HG02763 (cell line): Measurements from ENCODE around the gene VWA5B2.

ENCODE experiments used
- ATAC-seq: cut with Tn5 transposase; IDR thresholded peaks from one replicate; pipeline ENCODE4 v1.9.1; 2021; ENCODE audit warnings: mild to moderate bottlenecking, moderate library complexity; ENCODE audit not compliant: unreplicated experiment

The VWA5B2 gene

GRCh38 chr3:184222521-184222920, 6.9 kb upstream of the VWA5B2 start:
- ATAC-seq = no peak

DNA sequence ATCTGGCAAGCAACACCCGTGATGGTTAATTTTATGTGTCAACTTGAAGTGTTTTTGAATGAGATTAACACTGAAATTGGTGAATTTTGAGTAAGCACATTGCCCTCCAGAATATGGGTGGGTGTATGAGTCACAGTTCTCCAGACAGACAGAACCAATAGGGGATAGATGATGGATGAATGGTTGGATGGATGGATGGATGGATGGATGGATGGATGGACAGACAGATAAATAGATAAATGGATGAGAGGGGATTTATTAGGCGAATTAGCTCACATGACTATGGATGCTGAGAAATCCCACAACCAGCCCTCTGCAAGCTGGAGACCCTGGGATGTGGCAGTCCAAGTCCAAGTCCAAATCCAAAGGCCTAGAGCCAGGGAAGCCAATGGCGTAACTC, 5.4 kb upstream of the VWA5B2 start:
- no peak for ATAC-seq

DNA sequence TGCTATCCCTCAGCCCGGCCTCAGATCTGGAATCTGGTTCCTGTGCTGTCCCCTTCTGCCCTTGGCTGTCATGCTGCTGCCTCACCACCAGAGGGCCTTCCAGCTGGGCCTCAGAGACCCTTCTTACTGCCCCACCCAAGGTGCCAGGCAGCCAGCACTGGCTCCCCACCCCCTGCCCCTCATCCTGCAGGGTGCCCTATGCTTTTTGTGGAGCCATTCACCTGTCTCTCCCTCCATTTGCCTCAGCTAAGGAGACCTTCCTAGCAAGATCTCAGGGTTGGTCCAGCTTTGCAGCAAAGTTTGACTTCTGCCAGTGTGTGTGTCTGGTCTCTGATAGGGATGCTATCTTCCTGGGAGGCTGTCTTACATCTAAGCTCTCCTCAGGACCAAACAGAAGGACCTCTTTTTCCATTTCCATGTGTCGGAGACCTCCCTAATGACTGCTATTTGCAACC, 1.9 kb upstream of the VWA5B2 start:
- no peak for ATAC-seq

DNA sequence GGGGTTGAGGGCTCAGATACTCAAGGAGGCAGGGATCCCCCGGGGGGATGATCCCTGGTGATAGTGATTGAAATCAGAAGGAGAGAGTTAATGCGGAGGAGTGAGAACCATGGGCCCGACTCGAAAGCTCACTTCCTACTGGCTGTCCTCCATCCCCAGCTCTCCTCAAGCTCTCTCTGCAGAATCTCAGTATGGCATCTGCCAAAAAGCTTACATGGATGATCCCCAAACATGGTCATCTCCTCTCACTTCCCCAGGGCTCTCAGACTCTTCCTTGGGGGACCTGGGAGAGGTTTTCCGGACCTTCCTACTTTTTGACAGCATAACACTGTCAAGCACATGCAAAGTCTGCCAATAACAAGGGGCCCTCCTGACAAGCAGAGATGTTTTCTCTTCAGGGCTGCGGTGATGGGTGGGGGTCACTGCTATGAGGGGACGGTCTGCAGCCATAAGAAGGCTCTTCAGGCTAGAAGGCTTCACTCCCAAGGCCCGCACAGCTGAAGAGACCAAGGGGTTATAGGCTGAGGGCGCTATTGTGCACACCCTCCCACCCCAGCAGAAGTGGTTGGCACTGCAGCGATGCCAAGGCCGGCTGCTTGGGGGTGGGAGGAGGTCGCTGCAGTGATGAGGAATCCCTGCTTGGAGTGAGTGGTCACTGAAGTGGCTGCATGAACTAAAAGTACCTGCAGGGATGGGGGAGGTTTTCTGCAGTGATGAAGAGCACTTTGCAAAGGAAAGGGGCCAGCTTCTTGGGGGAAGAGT, 828 bp upstream of the VWA5B2 start:
- ATAC-seq = no peak

DNA sequence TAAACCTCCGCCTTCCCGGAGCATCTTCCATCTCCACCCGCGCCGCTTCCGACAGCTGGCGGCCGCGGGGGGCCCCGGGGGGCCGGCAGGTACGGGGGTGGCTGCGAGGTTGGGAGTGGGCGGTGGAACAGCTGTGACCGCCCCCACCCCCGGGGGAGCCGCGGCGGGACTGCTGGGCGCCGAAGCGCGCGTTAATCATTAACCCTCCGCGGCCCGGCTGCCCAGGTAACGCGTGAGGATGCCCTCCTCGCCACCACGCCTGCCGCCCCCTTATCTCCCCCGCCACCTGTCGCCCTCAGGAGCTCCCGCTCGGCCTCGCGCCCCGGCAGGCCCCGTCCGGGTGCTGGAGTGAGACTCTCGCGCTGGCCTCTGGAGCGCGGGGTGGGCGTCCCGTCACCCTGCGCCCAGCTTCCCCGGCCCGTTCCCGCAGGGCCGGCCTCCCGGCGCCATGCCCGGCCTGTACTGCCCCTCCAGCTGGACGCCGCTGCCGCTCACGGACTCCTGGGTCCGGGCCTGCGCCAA, 757 bp downstream of the VWA5B2 start:
- ATAC-seq = no peak

DNA sequence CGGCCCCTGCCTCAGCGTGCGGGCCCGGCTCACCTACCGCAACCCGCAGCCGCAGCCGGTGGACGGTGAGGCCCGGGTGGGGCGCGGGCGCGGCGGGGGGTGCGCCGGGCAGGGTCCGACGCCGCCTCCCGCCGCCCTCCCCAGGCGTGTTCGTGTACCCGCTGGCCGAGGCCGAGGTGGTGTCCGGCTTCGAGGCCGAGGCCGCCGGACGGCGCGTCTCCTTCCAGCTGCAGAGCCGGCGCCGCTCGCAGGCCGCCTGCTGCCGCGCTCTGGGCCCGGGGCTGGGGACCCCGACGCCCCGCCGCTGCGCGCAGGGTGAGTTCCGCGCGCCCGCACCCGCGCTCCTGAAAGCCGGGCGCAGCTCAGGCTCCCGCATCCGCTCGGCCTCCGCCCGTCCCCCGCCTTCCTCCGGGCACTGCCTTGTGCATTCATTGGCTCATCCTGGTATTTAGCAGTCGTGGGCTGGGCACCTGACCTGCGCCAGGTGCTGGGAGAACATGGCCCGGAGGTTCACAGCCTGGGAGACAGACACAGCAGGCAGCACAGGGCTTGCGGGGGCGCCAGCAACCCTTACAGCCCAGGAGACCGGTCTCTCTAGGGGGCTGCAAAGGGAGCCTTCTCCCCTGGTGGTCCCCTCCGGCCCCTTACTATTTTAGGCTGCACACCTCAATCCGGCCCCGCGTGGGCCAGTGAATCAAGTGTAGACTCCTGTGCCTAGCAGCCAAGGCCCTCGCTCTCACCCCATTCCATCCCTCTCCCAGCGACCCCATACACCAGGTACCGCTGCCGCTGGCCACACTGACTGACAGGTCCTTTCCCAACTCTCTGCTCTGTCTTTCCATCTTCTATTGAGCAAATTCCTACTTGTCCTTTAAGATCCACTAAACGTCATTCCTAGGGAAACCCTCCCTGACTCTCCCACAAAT, 1.5 kb downstream of the VWA5B2 start:
- no peak for ATAC-seq

DNA sequence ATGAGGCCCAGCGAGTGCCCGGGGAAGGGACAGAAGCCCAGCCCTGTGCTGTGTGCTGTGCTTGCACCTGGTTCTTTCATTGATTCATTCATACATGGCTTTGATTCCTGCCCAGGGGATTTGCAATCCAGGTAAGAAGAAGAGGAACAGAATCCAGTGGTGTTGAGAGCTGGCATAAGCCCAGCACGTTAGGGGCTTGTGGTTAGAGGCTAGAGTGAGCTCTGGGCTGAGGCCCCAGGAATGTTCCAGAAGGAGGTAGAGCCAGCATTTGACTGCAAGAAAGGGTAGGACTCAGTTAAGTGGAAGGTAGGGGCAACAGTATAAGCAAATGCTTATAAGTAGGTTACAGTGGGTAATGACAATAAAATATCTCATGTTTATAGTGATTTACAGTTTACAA, 2.3 kb downstream of the VWA5B2 start:
- ATAC-seq = no peak

- no peak for ATAC-seq
Observed at GRCh38 chr3:184233127-184233843, 3.9 kb downstream of the VWA5B2 start.

DNA sequence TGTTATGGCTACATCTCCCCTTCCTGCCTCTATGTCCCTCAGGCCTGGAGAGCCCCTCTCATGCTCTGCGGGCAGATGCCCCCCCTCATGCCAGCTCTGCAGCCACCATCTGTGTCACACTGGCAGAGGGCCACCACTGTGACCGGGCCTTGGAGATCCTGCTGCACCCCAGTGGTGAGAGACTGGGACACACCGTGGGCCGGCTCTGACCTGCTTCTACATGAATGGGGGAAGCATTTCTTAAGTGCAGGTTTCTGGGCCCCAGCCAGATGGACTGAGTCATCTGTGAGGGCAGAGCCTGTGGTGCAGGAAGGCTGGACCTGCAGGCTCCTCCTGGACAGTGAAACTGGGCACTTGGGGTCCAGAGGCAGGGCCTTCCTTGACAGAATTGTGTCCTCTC, 4.8 kb downstream of the VWA5B2 start:
- no peak for ATAC-seq

GRCh38 chr3:184234671-184235380, 5.4 kb downstream of the VWA5B2 start:
- ATAC-seq = no peak

- no peak for ATAC-seq
Observed at GRCh38 chr3:184235381-184236032, 6.1 kb downstream of the VWA5B2 start.

- no peak for ATAC-seq
Observed at GRCh38 chr3:184236033-184236410, 6.6 kb downstream of the VWA5B2 start.

GRCh38 chr3:184236636-184237035, 7.3 kb downstream of the VWA5B2 start:
- ATAC-seq = no peak

DNA sequence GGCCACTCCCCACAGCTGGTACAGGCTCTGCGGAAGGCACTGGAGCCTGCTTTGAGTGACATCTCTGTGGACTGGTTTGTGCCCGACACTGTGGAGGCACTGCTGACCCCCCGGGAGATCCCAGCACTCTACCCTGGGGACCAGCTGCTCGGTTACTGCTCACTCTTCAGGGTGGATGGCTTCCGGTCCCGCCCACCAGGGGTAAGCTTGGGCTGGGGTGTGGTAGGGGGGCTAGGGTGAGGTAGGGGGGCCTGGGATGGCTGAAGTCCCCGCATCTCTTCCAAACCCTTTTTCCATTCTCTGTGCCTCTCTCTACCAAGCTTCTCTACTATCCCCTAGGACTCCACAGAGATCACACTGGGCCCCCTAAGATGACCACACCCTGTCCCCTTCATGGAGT, 7.8 kb downstream of the VWA5B2 start:
- ATAC-seq = no peak

DNA sequence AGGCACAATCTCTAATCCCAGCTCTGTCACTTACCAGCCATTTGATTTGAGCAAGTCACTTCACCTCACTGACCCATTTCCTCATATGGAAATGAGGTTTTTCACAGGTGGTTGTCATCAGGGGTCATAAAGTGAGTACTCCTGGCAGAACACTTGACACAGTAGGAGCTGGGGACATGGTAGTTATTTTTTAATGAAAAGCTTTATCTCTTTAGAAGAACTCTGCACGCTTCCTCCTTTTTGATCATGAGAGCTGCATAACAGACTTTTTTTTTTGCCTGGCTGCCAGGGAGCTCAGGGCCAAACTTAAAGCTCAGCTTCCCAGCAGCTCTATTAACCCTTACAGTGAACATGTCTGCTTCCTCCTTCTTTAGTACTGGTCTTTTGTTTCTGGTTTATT, 8.4 kb downstream of the VWA5B2 start:
- ATAC-seq = no peak

- ATAC-seq = no peak
Observed at GRCh38 chr3:184238246-184238818, 8.9 kb downstream of the VWA5B2 start.

GRCh38 chr3:184239221-184239620, 9.8 kb downstream of the VWA5B2 start:
- ATAC-seq = no peak

DNA sequence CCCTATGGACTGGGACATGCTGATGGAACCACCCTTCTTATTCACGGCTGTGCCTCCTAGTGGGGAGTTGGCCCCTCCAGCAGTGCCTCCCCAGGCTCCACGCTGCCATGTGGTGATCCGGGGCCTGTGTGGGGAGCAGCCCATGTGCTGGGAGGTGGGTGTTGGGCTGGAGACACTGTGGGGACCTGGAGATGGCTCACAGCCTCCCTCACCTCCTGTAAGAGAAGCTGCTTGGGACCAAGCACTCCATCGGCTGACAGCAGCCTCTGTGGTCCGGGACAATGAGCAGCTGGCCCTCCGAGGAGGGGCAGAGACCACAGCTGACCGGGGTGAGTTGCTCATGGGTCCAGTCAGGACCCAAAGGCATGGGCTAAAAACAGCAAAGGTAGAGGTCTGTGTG, 10.3 kb downstream of the VWA5B2 start:
- ATAC-seq = no peak

DNA sequence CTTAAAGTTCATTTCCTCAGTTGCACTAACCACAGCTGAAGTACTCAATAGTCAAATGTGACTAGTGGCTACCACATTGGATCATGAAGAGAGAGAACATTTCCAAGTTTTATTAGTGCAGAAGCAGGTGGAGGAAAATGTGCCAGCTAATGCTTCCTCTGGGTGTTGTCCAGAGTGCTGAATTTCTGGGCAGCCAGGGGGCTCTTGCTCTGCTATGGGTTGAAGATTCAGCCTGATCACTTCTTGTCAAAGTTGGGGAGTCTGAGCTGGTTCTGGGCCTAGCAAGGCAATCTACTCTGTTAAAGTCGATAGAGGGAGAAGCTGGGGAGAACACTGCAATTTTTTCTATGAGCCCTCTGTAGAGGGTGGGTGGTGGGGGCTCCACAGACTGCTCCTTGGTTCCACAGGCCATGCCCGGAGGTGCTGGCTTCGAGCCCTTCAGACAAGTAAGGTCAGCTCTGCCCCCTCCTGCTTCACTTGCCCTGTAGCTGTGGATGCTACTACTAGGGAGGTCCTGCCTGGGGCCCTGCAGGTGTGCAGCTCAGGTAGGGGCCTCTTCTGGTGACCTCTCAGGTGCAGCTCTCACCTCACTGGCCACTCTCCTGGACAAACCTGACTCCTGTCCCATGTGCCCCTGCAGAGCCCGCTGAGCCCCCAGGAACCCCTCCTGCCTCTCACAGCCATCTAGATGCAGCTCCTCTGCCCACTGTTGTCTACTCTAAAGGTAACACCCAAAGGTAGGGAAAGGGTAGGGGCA, 11.2 kb downstream of the VWA5B2 start:
- ATAC-seq = no peak
